GM12878 (cell line): ENCODE results near the gene SLC8B1. TPM values are rescaled to one million over a fixed set of nuclear protein-coding genes. Genes with fewer than 3 reads are reported as not detected.

ENCODE experiments used
- ATAC-seq: fragments of 200-7000 bp; cut with Tn5 transposase; 3 replicates; pipeline ENCODE4 v1.9.1; 2020; ENCODE audit warnings: mild to moderate bottlenecking, moderate library complexity
- BruUV-seq: library from RNA; stranded (reverse); fragments of 400-500 nt; replicated peaks from 2 replicates; lab custom pipeline; 2021; lab: Mats Ljungman, UMichigan
- CTCF ChIA-PET: fragments of 300-600 bp; sonication (Branson Sonifier 250); formaldehyde crosslinking; extraction: SDS; loops from one replicate; lab custom pipeline; 2021; ENCODE audit warnings: inconsistent platforms; lab: Yijun Ruan, JAX
- POLR2A ChIA-PET: fragments of 350-600 bp; formaldehyde crosslinking; extraction: SDS; loops from one replicate; lab custom pipeline; 2021; ENCODE audit warnings: inconsistent platforms; lab: Charles Lee
- RAD21 ChIA-PET: fragments of 300-600 bp; sonication (Branson Sonifier 250); formaldehyde crosslinking; loops from one replicate; lab custom pipeline; 2023; ENCODE audit warnings: antibody characterized with exemption; ENCODE audit not compliant: unreplicated experiment; lab: Charles Lee
- SMC1A ChIA-PET: fragments of 300-600 bp; sonication (Branson Sonifier 250); formaldehyde crosslinking; loops from one replicate; lab custom pipeline; 2023; ENCODE audit not compliant: unreplicated experiment, uncharacterized antibody; lab: Charles Lee
- DNase-seq: peaks from one replicate; pipeline ENCODE4 v3.0.0-alpha.2; 2011; ENCODE audit warnings: low read depth, low spot score
- FAIRE-seq: peaks from 3 replicates; lab custom pipeline; 2011; peaks lifted over from hg19 to GRCh38; lab: Jason Lieb, UNC
- H2AFZ ChIP-seq: 2 replicates; pipeline ENCODE4 v1.6.0; 2011; ENCODE audit warnings: low read depth, low read length, control low read depth; ENCODE audit not compliant: control insufficient read depth
- H3K27ac ChIP-seq: 2 replicates; pipeline ENCODE4 v1.5.1; 2011; ENCODE audit warnings: control low read depth; ENCODE audit not compliant: control insufficient read depth, insufficient read depth
- H3K27me3 ChIP-seq, 2 experiments: replicated peaks in 1 of 2; 2 replicates each; pipeline versions ENCODE4 v1.6.0 to v1.6.1; 2011; ENCODE audit warnings: low read length in 1 of 2; ENCODE audit not compliant: control insufficient read depth in 2 of 2, insufficient read depth in 2 of 2
- H3K36me3 ChIP-seq, 2 experiments: 2 replicates each; pipeline ENCODE4 v1.5.1; 2011; ENCODE audit warnings: low read length in 1 of 2; ENCODE audit not compliant: control insufficient read depth in 2 of 2, insufficient read depth in 2 of 2
- H3K4me1 ChIP-seq: 2 replicates; pipeline ENCODE4 v1.6.1; 2011; ENCODE audit warnings: mild to moderate bottlenecking, low read length, moderate library complexity, mixed read lengths; ENCODE audit not compliant: control insufficient read depth, insufficient read depth
- H3K4me2 ChIP-seq: 2 replicates; pipeline ENCODE4 v1.6.0; 2011; ENCODE audit warnings: control low read depth; ENCODE audit not compliant: control insufficient read depth, insufficient read depth
- H3K4me3 ChIP-seq: fragments of 200-600 bp; sonication (generic); 2 replicates; pipeline ENCODE4 v1.5.1; 2016
- H3K79me2 ChIP-seq: 2 replicates; pipeline ENCODE4 v1.6.0; 2011; ENCODE audit warnings: low read length; ENCODE audit not compliant: control insufficient read depth, insufficient read depth
- H3K9ac ChIP-seq: 2 replicates; pipeline ENCODE4 v1.8.0; 2011; ENCODE audit warnings: low read length, control low read depth, mixed read lengths; ENCODE audit not compliant: control insufficient read depth, insufficient read depth
- H3K9me3 ChIP-seq: replicated peaks from 3 replicates; pipeline ENCODE4 v1.5.1; 2011; ENCODE audit warnings: mild to moderate bottlenecking, low read length; ENCODE audit not compliant: control insufficient read depth, insufficient read depth
- H4K20me1 ChIP-seq: 2 replicates; pipeline ENCODE4 v1.6.0; 2011; ENCODE audit not compliant: control insufficient read depth, insufficient read depth
- BRCA1 ChIP-seq: IDR thresholded peaks from 2 replicates; pipeline ENCODE4 v1.6.1; 2011; ENCODE audit warnings: low read depth, low read length, improper control_type of control experiment
- EGR1 ChIP-seq, 2 experiments: IDR thresholded peaks; 1 replicate in 1 of 2; 2 replicates in 1 of 2; pipeline ENCODE4 v1.6.1; 2011 to 2012; ENCODE audit warnings: low read depth in 2 of 2, low read length in 2 of 2, borderline replicate concordance in 1 of 2, mild to moderate bottlenecking in 1 of 2, moderate library complexity in 1 of 2
- ESRRA ChIP-seq: IDR thresholded peaks from 2 replicates; pipeline ENCODE4 v1.6.1; 2012; ENCODE audit warnings: mild to moderate bottlenecking, low read length, improper control_type of control experiment
- KDM1A ChIP-seq: fragments of 200-600 bp; sonication (generic); IDR thresholded peaks from 2 replicates; pipeline ENCODE4 v1.6.1; 2016; ENCODE audit warnings: borderline replicate concordance
- LARP7 ChIP-seq: fragments of 450-650 bp; IDR thresholded peaks from 2 replicates; pipeline ENCODE4 v1.6.1; 2017; ENCODE audit warnings: mild to moderate bottlenecking
- MXI1 ChIP-seq: fragments of 150-350 bp; IDR thresholded peaks from 2 replicates; pipeline ENCODE4 v1.6.1; 2011; ENCODE audit warnings: low read depth, mild to moderate bottlenecking, inconsistent platforms, low read length, improper control_type of control experiment
- NBN ChIP-seq: fragments of 450-650 bp; IDR thresholded peaks from 2 replicates; pipeline ENCODE4 v1.6.1; 2016
- RBBP5 ChIP-seq: fragments of 200-600 bp; sonication (generic); conservative IDR thresholded peaks from 2 replicates; pipeline ENCODE4 v1.6.1; 2016
- SMAD1 ChIP-seq: fragments of 450-650 bp; IDR thresholded peaks from 2 replicates; pipeline ENCODE4 v1.6.1; 2018; ENCODE audit warnings: mild to moderate bottlenecking, low read depth; ENCODE audit not compliant: partially characterized antibody
- SMC3 ChIP-seq: IDR thresholded peaks from 2 replicates; pipeline ENCODE4 v1.6.1; 2011; ENCODE audit warnings: low read length, improper control_type of control experiment, borderline replicate concordance
- TAF1 ChIP-seq: IDR thresholded peaks from 2 replicates; pipeline ENCODE4 v1.6.1; 2011; ENCODE audit warnings: mild to moderate bottlenecking, low read depth, low read length, borderline replicate concordance
- YBX1 ChIP-seq: fragments of 450-650 bp; IDR thresholded peaks from 2 replicates; pipeline ENCODE4 v1.6.1; 2016; ENCODE audit warnings: antibody characterized with exemption
- YY1 ChIP-seq: IDR thresholded peaks from 2 replicates; pipeline ENCODE4 v1.6.1; 2011; ENCODE audit warnings: low read depth, mild to moderate bottlenecking, low read length
- ZBED1 ChIP-seq: IDR thresholded peaks from 2 replicates; pipeline ENCODE4 v1.6.1; 2016; ENCODE audit warnings: borderline replicate concordance
- ZNF217 ChIP-seq: fragments of 450-650 bp; IDR thresholded peaks from 2 replicates; pipeline ENCODE4 v1.6.1; 2017; ENCODE audit warnings: antibody characterized with exemption, mild to moderate bottlenecking
- WGBS: methylation state at CpG from one replicate; pipeline ENCODE4 v1.1.6; 2016; ENCODE audit warnings: low lambda C conversion rate; ENCODE audit not compliant: insufficient replicate concordance, insufficient coverage; ENCODE audit errors: missing lambda C conversion rate; 5-methylcytosine and 5-hydroxymethylcytosine counted together
- in situ Hi-C: fragments of 300-500 bp; cut with MboI; formaldehyde crosslinking; loops from 9 replicates; pipeline ENCODE4 v1.14.3; 2018; ENCODE audit warnings: mixed read lengths
- intact Hi-C: fragments of 100-400 bp; cut with micrococcal nuclease; formaldehyde crosslinking; loops from one replicate; pipeline ENCODE4 v1.14.2; 2022; ENCODE audit not compliant: unreplicated experiment
- polyA plus RNA-seq, 11 experiments: library from polyadenylated mRNA; depleted of rRNA in 4 of 11; unstranded in 6 of 11; stranded (reverse) in 5 of 11; fragments of >200 nt; fragmentation: Nextera tagmentation in 4 of 11; fragmentation: Illumina TruSeq in 1 of 11; extraction: Ambion mirVana in 4 of 11; extraction: Trizol in 1 of 11; gene quantifications; 1 replicate in 1 of 11; 2 replicates in 10 of 11; pipeline versions ENCODE4 v1.2.1 to v1.2.3, GENCODE V29; 2011 to 2016; ENCODE audit warnings: inconsistent platforms in 2 of 11, missing spikeins in 2 of 11, low read depth in 1 of 11
- total RNA-seq, 4 experiments: library from RNA; depleted of rRNA in 3 of 4; stranded (reverse); fragments of >200 nt in 3 of 4; fragmentation: Illumina TruSeq in 1 of 4; extraction: Trizol in 1 of 4; gene quantifications; 2 replicates each; pipeline versions ENCODE4 v1.2.1 to v1.2.3, GENCODE V29; 2013 to 2021
- TF ChIP-seq, protein P1 (sequence below): fragments of 150-350 bp; IDR thresholded peaks from 2 replicates; pipeline ENCODE4 v1.6.1; 2014; ENCODE audit warnings: mild to moderate bottlenecking, low read depth, low read length
- TF ChIP-seq, protein P2 (sequence below): fragments of 450-650 bp; formaldehyde crosslinking; IDR thresholded peaks from 2 replicates; pipeline ENCODE4 v1.4.0; 2020; ENCODE audit warnings: mild to moderate bottlenecking, moderate library complexity
- TF ChIP-seq, protein P3 (sequence below): IDR thresholded peaks from 2 replicates; pipeline ENCODE4 v1.6.1; 2011; ENCODE audit warnings: borderline replicate concordance, low read depth, mild to moderate bottlenecking, moderate library complexity, low read length; ENCODE audit not compliant: insufficient read depth, poor library complexity, severe bottlenecking

SLC8B1 gene
- total and polyA plus RNA-seq, 10 of the 15 experiments (the other 5 are each of a cell fraction or from before 2014, with no cell fraction given): 0.18 to 12.3 (median 6.8) TPM

DNA sequence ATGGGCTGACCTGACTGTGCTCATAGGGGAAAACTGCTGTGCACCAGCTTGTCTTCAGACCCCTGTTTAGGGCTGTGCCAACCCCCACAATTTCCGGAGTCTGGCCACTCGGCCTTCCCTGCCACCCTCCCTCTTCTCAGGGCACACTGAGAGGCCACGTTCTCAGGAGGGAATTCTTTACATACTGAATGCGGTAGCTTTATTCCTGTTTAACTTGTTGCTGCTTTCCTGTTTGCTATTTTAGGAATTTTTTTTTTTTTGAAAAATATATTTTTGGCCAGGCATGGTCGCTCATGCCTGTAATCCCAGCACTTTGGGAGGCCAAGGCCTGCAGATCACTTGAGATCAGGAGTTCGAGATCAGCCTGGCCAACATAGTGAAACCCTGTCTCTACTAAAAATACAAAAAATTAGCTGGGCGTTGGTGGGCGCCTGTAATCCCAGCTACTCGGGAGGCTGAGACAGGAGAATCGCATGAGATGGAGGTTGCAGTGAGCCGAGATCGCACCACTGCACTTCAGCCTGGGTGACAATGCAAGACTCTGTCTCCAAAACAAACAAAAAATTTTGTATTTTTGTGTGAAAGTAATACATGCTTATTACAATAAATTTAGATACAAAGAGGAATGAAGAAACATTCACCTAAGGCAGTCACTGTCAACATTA lies 74.1 kb downstream of the SLC8B1 start:
- ChIA-PET CTCF (no interaction called here), SMC1A (interaction anchor here (0.6 to 1.5 kb wide), 6 partner anchors 27 to 66 kb away, joined by 3 to 5 read pairs (median 4); no protein-coding TSS in a partner anchor), RAD21 (interaction anchor here (0.8 to 1.1 kb wide), 3 partner anchors 38 to 56 kb away, joined by 3 to 5 read pairs (median 3); no protein-coding TSS in a partner anchor), POLR2A (interaction anchor here (0.6 to 1.4 kb wide), 5 partner anchors 15 to 1451 kb away, joined by 3 to 4 read pairs (median 3); no protein-coding TSS in a partner anchor)
- no TSS peak for BruUV-seq
- peaks cover 0 to under 1% of the 10 kb centered on the region in 2 experiments; a peak in 2 of 4 replicates for H3K36me3 ChIP-seq
- no peaks in the 10 kb centered on the region for H4K20me1 ChIP-seq
- H3K9me3 ChIP-seq: no peaks in the 10 kb centered on the region
- WGBS: 82% methylated on average over 12 of the region's 12 CpGs
- ATAC-seq (no peak), DNase-seq (no peak), FAIRE-seq (no peak)
- no peak overlapping the region for H3K27ac ChIP-seq
- H2AFZ ChIP-seq: no peak overlapping the region
- intact Hi-C loops: no loop called here
- H3K4me2 ChIP-seq: no peak overlapping the region
- H3K4me1 ChIP-seq: peaks cover 15% of the 10 kb centered on the region
- H3K27me3 ChIP-seq: no peaks in the 10 kb centered on the region
- no peaks in the 10 kb centered on the region for H3K79me2 ChIP-seq
- in situ Hi-C loops: no loop called here
- H3K9ac ChIP-seq: no peak overlapping the region
- H3K4me3 ChIP-seq: no peak overlapping the region
- no peak for TF ChIP-seq ZBED1
- no peak for TF ChIP-seq ZNF217
- no peak for TF ChIP-seq NBN
- TF ChIP-seq RBBP5: no peak
- no peak for TF ChIP-seq ESRRA
- no peak for TF ChIP-seq SMC3
- TF ChIP-seq, protein P1, sequence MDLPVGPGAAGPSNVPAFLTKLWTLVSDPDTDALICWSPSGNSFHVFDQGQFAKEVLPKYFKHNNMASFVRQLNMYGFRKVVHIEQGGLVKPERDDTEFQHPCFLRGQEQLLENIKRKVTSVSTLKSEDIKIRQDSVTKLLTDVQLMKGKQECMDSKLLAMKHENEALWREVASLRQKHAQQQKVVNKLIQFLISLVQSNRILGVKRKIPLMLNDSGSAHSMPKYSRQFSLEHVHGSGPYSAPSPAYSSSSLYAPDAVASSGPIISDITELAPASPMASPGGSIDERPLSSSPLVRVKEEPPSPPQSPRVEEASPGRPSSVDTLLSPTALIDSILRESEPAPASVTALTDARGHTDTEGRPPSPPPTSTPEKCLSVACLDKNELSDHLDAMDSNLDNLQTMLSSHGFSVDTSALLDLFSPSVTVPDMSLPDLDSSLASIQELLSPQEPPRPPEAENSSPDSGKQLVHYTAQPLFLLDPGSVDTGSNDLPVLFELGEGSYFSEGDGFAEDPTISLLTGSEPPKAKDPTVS: no peak
- no peak for TF ChIP-seq TAF1
- TF ChIP-seq LARP7: no peak
- no peak for TF ChIP-seq YBX1
- TF ChIP-seq MXI1: no peak
- TF ChIP-seq SMAD1: no peak
- TF ChIP-seq BRCA1: no peak
- TF ChIP-seq, protein P2, sequence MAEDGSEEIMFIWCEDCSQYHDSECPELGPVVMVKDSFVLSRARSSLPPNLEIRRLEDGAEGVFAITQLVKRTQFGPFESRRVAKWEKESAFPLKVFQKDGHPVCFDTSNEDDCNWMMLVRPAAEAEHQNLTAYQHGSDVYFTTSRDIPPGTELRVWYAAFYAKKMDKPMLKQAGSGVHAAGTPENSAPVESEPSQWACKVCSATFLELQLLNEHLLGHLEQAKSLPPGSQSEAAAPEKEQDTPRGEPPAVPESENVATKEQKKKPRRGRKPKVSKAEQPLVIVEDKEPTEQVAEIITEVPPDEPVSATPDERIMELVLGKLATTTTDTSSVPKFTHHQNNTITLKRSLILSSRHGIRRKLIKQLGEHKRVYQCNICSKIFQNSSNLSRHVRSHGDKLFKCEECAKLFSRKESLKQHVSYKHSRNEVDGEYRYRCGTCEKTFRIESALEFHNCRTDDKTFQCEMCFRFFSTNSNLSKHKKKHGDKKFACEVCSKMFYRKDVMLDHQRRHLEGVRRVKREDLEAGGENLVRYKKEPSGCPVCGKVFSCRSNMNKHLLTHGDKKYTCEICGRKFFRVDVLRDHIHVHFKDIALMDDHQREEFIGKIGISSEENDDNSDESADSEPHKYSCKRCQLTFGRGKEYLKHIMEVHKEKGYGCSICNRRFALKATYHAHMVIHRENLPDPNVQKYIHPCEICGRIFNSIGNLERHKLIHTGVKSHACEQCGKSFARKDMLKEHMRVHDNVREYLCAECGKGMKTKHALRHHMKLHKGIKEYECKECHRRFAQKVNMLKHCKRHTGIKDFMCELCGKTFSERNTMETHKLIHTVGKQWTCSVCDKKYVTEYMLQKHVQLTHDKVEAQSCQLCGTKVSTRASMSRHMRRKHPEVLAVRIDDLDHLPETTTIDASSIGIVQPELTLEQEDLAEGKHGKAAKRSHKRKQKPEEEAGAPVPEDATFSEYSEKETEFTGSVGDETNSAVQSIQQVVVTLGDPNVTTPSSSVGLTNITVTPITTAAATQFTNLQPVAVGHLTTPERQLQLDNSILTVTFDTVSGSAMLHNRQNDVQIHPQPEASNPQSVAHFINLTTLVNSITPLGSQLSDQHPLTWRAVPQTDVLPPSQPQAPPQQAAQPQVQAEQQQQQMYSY: no peak
- no peak for TF ChIP-seq YY1
- TF ChIP-seq, protein P3, sequence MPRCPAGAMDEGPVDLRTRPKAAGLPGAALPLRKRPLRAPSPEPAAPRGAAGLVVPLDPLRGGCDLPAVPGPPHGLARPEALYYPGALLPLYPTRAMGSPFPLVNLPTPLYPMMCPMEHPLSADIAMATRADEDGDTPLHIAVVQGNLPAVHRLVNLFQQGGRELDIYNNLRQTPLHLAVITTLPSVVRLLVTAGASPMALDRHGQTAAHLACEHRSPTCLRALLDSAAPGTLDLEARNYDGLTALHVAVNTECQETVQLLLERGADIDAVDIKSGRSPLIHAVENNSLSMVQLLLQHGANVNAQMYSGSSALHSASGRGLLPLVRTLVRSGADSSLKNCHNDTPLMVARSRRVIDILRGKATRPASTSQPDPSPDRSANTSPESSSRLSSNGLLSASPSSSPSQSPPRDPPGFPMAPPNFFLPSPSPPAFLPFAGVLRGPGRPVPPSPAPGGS: no peak
- TF ChIP-seq KDM1A: no peak
- no peak for TF ChIP-seq EGR1 (IDR thresholded peaks at IDR 0.05; ENCODE audit: borderline replicate concordance in 1 of 2, low read depth in 2 of 2, low read length in 2 of 2)
